Heart right ventricle (tissue), 16 donors: ENCODE results near the gene CEP89. TPM values are rescaled to one million over a fixed set of nuclear protein-coding genes. Genes with fewer than 3 reads are reported as not detected.

Experiments used
- ATAC-seq, 8 donors: fragments of 200-7000 bp; cut with Tn5 transposase; one replicate each; pipeline ENCODE4 v1.9.1; 2020; ENCODE audit warnings: mild to moderate bottlenecking in 8 of 8, moderate library complexity in 8 of 8, moderate number of reproducible peaks in 1 of 8
- DNase-seq, 2 donors: peaks; one replicate each; pipeline ENCODE4 v3.0.0-alpha.2; 2020
- H3K27ac ChIP-seq, 10 donors: fragments of 200-600 bp; sonication (generic) in 2 of 10; one replicate each; pipeline versions ENCODE4 v1.5.0 to v1.8.0; 2020 to 2022; ENCODE audit warnings: mild to moderate bottlenecking in 3 of 10
- H3K27me3 ChIP-seq, 7 donors: fragments of 200-600 bp; one replicate each; pipeline ENCODE4 v1.8.0; 2021 to 2022; ENCODE audit warnings: mild to moderate bottlenecking in 2 of 7
- H3K36me3 ChIP-seq, 9 donors: fragments of 200-600 bp; sonication (generic) in 1 of 9; one replicate each; pipeline versions ENCODE4 v1.5.0 to v1.8.0; 2020 to 2022; ENCODE audit warnings: mild to moderate bottlenecking in 2 of 9
- H3K4me1 ChIP-seq, 9 donors: fragments of 200-600 bp; sonication (generic) in 1 of 9; one replicate each; pipeline versions ENCODE4 v1.5.0 to v1.8.0; 2020 to 2022; ENCODE audit warnings: mild to moderate bottlenecking in 4 of 9
- H3K4me3 ChIP-seq, 10 donors: fragments of 200-600 bp; sonication (generic) in 2 of 10; one replicate each; pipeline versions ENCODE4 v1.5.0 to v1.8.0; 2020 to 2022; ENCODE audit warnings: mild to moderate bottlenecking in 7 of 10, moderate library complexity in 2 of 10
- H3K9me3 ChIP-seq, 11 donors: fragments of 200-600 bp in 10 of 11; sonication (generic) in 2 of 11; one replicate each; pipeline versions ENCODE4 v1.5.0 to v1.8.0; 2013 to 2022; ENCODE audit warnings: mild to moderate bottlenecking in 2 of 11, control low read depth in 1 of 11, moderate library complexity in 1 of 11
- WGBS, 2 donors: extraction: QIAGEN DNeasy Blood & Tissue Kit; methylation state at CpG; one replicate each; pipeline ENCODE4 v1.1.7; 2013; ENCODE audit warnings: inconsistent platforms in 1 of 2; 5-methylcytosine and 5-hydroxymethylcytosine counted together
- intact Hi-C, 10 donors: fragments of 100-400 bp; cut with DNase I; formaldehyde crosslinking; loops; one replicate each; pipeline versions ENCODE4 v1.11.1 to v1.14.2; 2022
- polyA plus RNA-seq, 2 donors: library from polyadenylated mRNA; stranded (reverse); fragments of 200-250 nt; gene quantifications; one replicate each; pipeline ENCODE4 v1.2.3, GENCODE V29; 2013
- total RNA-seq, 10 donors: library from RNA; stranded (reverse); fragmentation: NEBNext Ultra II Directional in 3 of 10; extraction: Animal tissue kit (Norgen Biotek cat#: 25700) in 3 of 10; gene quantifications; one replicate each; pipeline versions ENCODE4 v1.2.1 to v1.2.4, GENCODE V29; 2021 to 2023
- TF ChIP-seq, protein P1 (sequence below), 9 donors: fragments of 200-600 bp; sonication (generic) in 2 of 9; IDR thresholded peaks; one replicate each; pipeline versions ENCODE4 v1.5.0 to v1.8.0; 2021 to 2022; ENCODE audit warnings: antibody characterized with exemption in 9 of 9, mild to moderate bottlenecking in 5 of 9, moderate library complexity in 1 of 9
- donor health status: Arrhythmogenic right ventricular cardiomyopathy.
- donor health status: ischemic (EF 13 %, LVEDD 7.1; RV severe dilation, severe dysfunction).
- donor health status: healthy with polysubstance abuse.
- donor health status: DM: no; HTN: yes; CAD: no.
- donor health status: DM: no; HTN: no; CAD: no.
- donor health status: ischemic (EF 25% LVEDD 6.9; RV normal size, moderate dysfunction).
- donor health status: ischemic (EF 25% LVEDD 5.7; RV mildly dilated, moderate dysfunction).
- donor health status: healthy.
- donor health status: DM: yes; HTN: yes; CAD: no.
- donor health status: Ischemic cardiomyopathy.
- donor health status: ischemic (EF 35%, LVEDD 5.7; RV mildly dilated, moderate dysfunction).
- donor health status: nonischemic (EF 11% LVEDD 7.7; RV severe dilation, severe dysfunction).
- donor health status: DM: yes; HTN: yes; CAD: no.
- donor health status: PGD.
- donor health status: ischemic (EF 29% LVEDD 5.4; RV normal size, mild dysfunction).
- donor health status: nonischemic (EF 23%, LVEDD 6.1; RV moderate dilation, normal function).

The CEP89 gene
- total and polyA plus RNA-seq, 12 donors = 7.5 to 13.9 (median 10.0) TPM

DNA sequence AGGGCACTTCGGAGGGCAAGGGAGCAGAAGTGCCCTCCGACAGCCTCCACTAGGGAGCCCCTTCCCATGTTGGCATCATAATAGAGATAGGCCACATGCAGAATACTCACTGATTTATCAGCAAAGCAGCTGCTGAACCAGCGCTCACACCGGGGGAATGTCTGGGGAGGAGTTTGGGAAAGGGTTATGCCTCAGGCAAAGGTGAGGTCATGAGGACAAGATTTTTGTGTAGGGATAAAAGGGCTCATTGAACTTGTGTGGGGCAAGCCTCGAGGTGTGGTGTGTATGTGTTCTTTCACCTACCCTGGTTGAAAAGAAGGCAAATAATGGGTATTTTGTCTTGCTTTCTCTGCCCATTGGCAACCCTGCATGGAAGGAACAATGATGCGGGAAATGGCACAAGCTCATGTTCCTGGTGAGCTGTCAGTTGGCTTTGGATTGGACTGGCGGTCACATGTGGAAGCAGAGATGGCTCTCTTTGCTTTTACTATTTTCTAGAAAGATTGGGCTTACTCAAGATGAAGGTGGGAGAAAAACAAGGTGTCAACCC is 63.0 kb downstream of the CEP89 start:
- no peaks in the 10 kb centered on the region for H3K27me3 ChIP-seq
- ATAC-seq = no peak
- H3K36me3 ChIP-seq = peaks cover 0 to 80% (median 13%) of the 10 kb centered on the region in 9 donors
- H3K9me3 ChIP-seq = peaks cover 0 to 23% (median 13%) of the 10 kb centered on the region in 11 donors
- no peak for DNase-seq
- H3K4me3 ChIP-seq = no peak overlapping the region
- TF ChIP-seq, protein P1, sequence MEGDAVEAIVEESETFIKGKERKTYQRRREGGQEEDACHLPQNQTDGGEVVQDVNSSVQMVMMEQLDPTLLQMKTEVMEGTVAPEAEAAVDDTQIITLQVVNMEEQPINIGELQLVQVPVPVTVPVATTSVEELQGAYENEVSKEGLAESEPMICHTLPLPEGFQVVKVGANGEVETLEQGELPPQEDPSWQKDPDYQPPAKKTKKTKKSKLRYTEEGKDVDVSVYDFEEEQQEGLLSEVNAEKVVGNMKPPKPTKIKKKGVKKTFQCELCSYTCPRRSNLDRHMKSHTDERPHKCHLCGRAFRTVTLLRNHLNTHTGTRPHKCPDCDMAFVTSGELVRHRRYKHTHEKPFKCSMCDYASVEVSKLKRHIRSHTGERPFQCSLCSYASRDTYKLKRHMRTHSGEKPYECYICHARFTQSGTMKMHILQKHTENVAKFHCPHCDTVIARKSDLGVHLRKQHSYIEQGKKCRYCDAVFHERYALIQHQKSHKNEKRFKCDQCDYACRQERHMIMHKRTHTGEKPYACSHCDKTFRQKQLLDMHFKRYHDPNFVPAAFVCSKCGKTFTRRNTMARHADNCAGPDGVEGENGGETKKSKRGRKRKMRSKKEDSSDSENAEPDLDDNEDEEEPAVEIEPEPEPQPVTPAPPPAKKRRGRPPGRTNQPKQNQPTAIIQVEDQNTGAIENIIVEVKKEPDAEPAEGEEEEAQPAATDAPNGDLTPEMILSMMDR (IDR thresholded peaks at IDR 0.05) = no peak
- H3K27ac ChIP-seq = no peak overlapping the region
- WGBS, 2 donors = 92% methylated on average over 7 of the region's 7 CpGs
- intact Hi-C loops = no loop called here
- no peaks in the 10 kb centered on the region for H3K4me1 ChIP-seq

GRCh38 chr19:32902448-32902847 is 69.3 kb downstream of the CEP89 start:
- TF ChIP-seq, protein P1 (IDR thresholded peaks at IDR 0.05) = no peak
- H3K4me1 ChIP-seq = no peaks in the 10 kb centered on the region
- H3K9me3 ChIP-seq = peaks cover 0 to 23% (median 13%) of the 10 kb centered on the region in 11 donors
- DNase-seq (no peak), ATAC-seq (no peak)
- intact Hi-C loops = no loop called here
- no peak overlapping the region for H3K4me3 ChIP-seq
- H3K27ac ChIP-seq = no peak overlapping the region
- peaks cover 0 to 80% (median 20%) of the 10 kb centered on the region in 9 donors for H3K36me3 ChIP-seq
- 82 to 85% methylated on average over 7 of the region's 7 CpGs for WGBS, 2 donors
- no peaks in the 10 kb centered on the region for H3K27me3 ChIP-seq

DNA sequence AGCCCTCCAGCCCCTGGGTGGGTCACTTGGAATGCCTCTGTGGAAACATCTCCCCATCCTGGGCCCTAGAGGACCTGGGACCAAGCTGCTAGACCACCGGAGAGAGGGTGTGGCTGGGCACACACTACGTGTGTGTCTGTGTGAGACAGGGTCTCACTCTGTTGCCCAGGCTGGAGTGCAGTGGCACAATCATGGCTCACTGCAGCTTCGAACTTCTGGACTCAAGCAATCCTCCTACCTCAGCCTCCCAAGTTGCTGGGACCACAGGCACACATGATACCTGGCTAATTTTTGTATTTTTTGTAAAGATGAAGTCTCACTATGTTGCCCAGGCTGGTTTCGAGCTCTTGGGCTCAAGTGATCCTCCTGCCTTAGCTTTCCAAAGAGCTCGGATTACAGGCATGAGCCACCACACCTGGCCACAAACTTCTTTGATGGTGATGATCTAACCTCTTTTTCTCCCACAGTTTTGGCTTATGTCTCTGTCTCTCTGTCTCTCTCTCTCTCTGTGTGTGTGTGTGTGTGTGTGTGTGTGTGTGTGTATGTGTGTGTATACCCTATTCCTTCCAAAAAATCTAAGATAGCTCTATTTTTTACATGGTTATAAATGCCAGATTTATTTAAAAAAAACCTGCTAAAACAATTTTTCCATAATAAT is 70.1 kb downstream of the CEP89 start:
- H3K4me3 ChIP-seq = no peak overlapping the region
- intact Hi-C loops = no loop called here
- DNase-seq (no peak), ATAC-seq (no peak)
- H3K27me3 ChIP-seq = no peaks in the 10 kb centered on the region
- H3K27ac ChIP-seq = no peak overlapping the region
- TF ChIP-seq, protein P1 (IDR thresholded peaks at IDR 0.05) = no peak
- no peaks in the 10 kb centered on the region for H3K4me1 ChIP-seq
- peaks cover 0 to 28% (median 13%) of the 10 kb centered on the region in 11 donors for H3K9me3 ChIP-seq
- WGBS, 2 donors = 85 to 93% methylated on average over 5 of the region's 5 CpGs
- peaks cover 0 to 80% (median 24%) of the 10 kb centered on the region in 9 donors for H3K36me3 ChIP-seq

DNA sequence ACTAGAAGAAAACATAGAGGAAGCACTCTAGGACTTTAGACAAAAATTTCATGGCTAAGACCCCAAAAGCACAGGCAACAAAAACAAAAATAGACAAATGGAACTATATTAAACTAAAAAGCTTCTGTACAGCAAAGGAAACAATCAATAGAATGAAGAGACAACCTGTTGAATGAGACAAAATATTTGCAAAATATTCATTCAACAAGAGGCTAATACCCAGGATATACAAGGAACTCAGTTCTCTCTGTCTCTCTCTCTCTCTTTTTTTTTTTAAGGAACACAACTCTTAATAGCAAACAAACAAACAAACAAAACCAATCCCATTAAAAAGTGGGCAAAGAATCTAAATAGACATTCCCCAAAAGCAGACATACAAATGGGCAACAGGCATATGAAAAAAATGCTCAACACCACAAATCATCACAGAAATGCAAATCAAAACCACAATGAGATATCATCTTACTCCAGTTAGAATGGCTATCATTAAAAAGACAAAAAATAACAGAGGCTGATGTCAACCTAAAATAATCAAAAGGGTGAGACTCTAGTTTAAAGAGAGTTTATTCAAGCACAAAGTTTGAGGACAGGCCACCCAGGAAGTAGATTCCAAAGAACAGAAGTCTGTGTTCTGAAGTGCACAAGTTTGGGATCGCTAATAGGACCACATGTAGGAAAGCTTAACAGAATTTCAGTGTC is 75.1 kb downstream of the CEP89 start:
- H3K9me3 ChIP-seq = peaks cover 0 to 47% (median 16%) of the 10 kb centered on the region in 11 donors
- DNase-seq = no peak
- TF ChIP-seq, protein P1 (IDR thresholded peaks at IDR 0.05) = no peak
- no peaks in the 10 kb centered on the region for H3K27me3 ChIP-seq
- no peak for ATAC-seq
- WGBS, 2 donors = 97 to 98% methylated on average over 1 of the region's 1 CpG
- H3K36me3 ChIP-seq = peaks cover 0 to 86% (median 37%) of the 10 kb centered on the region in 9 donors
- H3K27ac ChIP-seq = no peak overlapping the region
- no peaks in the 10 kb centered on the region for H3K4me1 ChIP-seq
- intact Hi-C loops = no loop called here
- no peak overlapping the region for H3K4me3 ChIP-seq
